Measurements from ENCODE around the gene SNCAIP.

DNA sequence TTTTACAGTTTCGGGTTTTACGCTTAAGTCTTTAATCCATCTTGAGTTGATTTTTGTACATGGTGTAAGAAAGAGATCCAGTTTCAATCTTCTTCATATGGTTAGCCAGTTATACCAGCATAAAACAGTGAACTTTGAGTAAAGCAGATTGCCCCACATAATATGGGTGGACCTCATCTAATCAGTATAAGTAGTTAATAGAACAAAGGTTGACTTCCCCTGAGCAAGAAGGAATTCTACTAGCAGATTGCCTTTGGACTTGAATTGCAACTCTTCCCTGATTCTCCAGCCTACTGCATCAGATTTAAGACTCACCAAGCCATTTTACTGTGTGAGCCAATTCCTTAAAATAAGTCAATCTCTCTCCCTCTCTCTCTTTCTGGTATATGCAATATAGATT, 173.2 kb downstream of the SNCAIP start:
- no peak for TF ChIP-seq POLR2AphosphoS5 (IDR thresholded peaks at IDR 0.05; ENCODE audit: borderline replicate concordance, low read depth, low read length)
- no peak for TF ChIP-seq EZH2 (IDR thresholded peaks at IDR 0.05)

Data from SK-N-MC (cell line).